B cell (primary cell): Measurements from ENCODE around the gene WBP1L.

Experiments used
- EZH2 ChIP-seq: IDR thresholded peaks from 2 replicates; pipeline ENCODE4 v1.6.1; 2012; ENCODE audit warnings: borderline replicate concordance, low read depth, mild to moderate bottlenecking, moderate library complexity, low read length; ENCODE audit not compliant: insufficient read depth, poor library complexity, severe bottlenecking
- TF ChIP-seq, protein P1 (sequence below): fragments of 200-600 bp; IDR thresholded peaks from one replicate; pipeline ENCODE4 v1.8.0; 2022; ENCODE audit warnings: antibody characterized with exemption, mild to moderate bottlenecking

GRCh38 chr10:102796407-102797176, 52.8 kb downstream of the WBP1L start:
- TF ChIP-seq, protein P1, sequence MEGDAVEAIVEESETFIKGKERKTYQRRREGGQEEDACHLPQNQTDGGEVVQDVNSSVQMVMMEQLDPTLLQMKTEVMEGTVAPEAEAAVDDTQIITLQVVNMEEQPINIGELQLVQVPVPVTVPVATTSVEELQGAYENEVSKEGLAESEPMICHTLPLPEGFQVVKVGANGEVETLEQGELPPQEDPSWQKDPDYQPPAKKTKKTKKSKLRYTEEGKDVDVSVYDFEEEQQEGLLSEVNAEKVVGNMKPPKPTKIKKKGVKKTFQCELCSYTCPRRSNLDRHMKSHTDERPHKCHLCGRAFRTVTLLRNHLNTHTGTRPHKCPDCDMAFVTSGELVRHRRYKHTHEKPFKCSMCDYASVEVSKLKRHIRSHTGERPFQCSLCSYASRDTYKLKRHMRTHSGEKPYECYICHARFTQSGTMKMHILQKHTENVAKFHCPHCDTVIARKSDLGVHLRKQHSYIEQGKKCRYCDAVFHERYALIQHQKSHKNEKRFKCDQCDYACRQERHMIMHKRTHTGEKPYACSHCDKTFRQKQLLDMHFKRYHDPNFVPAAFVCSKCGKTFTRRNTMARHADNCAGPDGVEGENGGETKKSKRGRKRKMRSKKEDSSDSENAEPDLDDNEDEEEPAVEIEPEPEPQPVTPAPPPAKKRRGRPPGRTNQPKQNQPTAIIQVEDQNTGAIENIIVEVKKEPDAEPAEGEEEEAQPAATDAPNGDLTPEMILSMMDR: no peak
- TF ChIP-seq EZH2: no peak
